Measurements from ENCODE around the gene VSX2.

VSX2 gene

GRCh38 chr14:74286736-74287135 is 47.5 kb downstream of the VSX2 start (continued):
- TF ChIP-seq ZNF701 (tag by site-specific recombination; IDR thresholded peaks at IDR 0.05) (no peak), ZNF792 (tag by site-specific recombination; IDR thresholded peaks at IDR 0.05) (no peak), ZSCAN23 (tag by site-specific recombination; IDR thresholded peaks at IDR 0.05) (no peak), ZBTB26 (tag by site-specific recombination; optimal IDR thresholded peaks at IDR 0.05) (no peak), ZSCAN18 (tag by site-specific recombination; IDR thresholded peaks at IDR 0.05) (no peak)

DNA sequence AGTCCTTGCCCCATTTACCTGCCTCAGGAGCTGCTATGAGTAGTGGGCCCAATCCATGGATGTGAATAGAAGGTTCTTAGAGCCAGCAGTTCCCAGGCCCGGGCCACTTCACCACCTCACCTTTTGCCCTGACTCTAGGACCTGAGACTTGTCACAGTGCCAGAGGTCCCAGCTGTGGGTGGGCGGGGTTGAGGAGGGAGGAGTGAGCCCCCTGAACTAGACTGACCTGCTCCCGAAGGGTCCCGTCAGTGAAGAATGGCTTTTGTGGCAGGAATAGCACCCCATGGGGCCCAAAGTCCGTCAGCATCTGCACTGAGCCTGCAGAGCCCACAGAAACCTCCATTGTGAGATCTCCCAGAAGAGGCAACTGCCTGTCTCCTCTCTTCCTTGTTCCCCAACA is 50.6 kb downstream of the VSX2 start:
- Histone ChIP-seq H3K36me3 (ENCODE audit: control insufficient read depth in 2 of 2, insufficient read depth in 1 of 2, low read length in 2 of 2) (peaks cover 9 to 94% of the 10 kb centered on the region in 2 experiments; a peak in 2 of 3 replicates), H3K4me3 (ENCODE audit: low read depth, low read length) (no peak overlapping the region), H3K9me3 (ENCODE audit: control insufficient read depth, insufficient read depth, low read depth, low read length) (no peaks in the 10 kb centered on the region), H3K4me1 (ENCODE audit: control insufficient read depth, insufficient read depth, low read length) (no peaks in the 10 kb centered on the region), H3K27ac (ENCODE audit: extremely low read depth, low read depth, low read length) (no peak overlapping the region)
- ChIA-PET POLR2A (no interaction called here), CTCF (interaction anchor here (0.6 to 0.7 kb wide), 2 partner anchors 48 to 561 kb away, joined by 3 read pairs; no protein-coding TSS in a partner anchor)
- TF ChIP-seq ZNF639 (tag by site-specific recombination; IDR thresholded peaks at IDR 0.05) (no peak), ZNF629 (tag by site-specific recombination; IDR thresholded peaks at IDR 0.05) (no peak), PRDM1 (tag by site-specific recombination; IDR thresholded peaks at IDR 0.05) (no peak), ZBTB26 (tag by site-specific recombination; optimal IDR thresholded peaks at IDR 0.05) (no peak), ZNF501 (tag by site-specific recombination; IDR thresholded peaks at IDR 0.05) (no peak), ZNF433 (tag by site-specific recombination; IDR thresholded peaks at IDR 0.05; ENCODE audit: low read depth) (no peak), ZBTB21 (tag by site-specific recombination; IDR thresholded peaks at IDR 0.05) (no peak), ZNF114 (tag by site-specific recombination; IDR thresholded peaks at IDR 0.05) (no peak), ZBTB20 (tag by site-specific recombination; IDR thresholded peaks at IDR 0.05) (no peak), ZNF112 (tag by site-specific recombination; IDR thresholded peaks at IDR 0.05) (no peak), SP2 (tag by site-specific recombination; IDR thresholded peaks at IDR 0.05) (no peak)

DNA sequence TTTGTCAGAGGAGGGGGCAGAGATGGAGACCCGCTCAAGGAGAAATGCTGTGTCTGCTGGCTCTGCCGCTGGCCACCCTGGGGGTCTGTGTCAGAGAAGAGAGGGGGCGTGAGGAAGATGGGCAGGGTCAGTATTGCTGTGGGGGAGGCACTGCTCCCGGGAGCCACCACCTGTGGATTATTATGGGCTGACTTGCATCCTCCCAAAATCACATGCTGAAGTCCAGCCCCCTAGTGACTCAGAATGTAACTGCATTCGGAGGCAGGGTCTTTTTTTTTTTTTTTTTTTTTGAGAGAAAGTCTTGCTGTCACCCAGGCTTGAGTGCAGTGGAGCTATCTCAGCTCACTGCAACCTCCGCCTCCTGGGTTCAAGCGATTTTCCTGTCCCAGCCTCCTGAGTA is 51.2 kb downstream of the VSX2 start:
- ChIA-PET CTCF (interaction anchor here (0.6 to 1.5 kb wide), 6 partner anchors 12 to 215 kb away, joined by 3 to 5 read pairs (median 3); no protein-coding TSS in a partner anchor), POLR2A (interaction anchor here (0.6 to 0.7 kb wide), 3 partner anchors 58 to 689 kb away, joined by 4 to 8 read pairs (median 4); no protein-coding TSS in a partner anchor)
- Histone ChIP-seq H3K27ac (ENCODE audit: extremely low read depth, low read depth, low read length) (no peak overlapping the region), H3K36me3 (ENCODE audit: control insufficient read depth in 2 of 2, insufficient read depth in 1 of 2, low read length in 2 of 2) (peaks cover 9 to 94% of the 10 kb centered on the region in 2 experiments; a peak in 2 of 3 replicates), H3K9me3 (ENCODE audit: control insufficient read depth, insufficient read depth, low read depth, low read length) (no peaks in the 10 kb centered on the region), H3K4me1 (ENCODE audit: control insufficient read depth, insufficient read depth, low read length) (no peaks in the 10 kb centered on the region), H3K4me3 (ENCODE audit: low read depth, low read length) (no peak overlapping the region)
- TF ChIP-seq SCRT2 (tag by site-specific recombination; IDR thresholded peaks at IDR 0.05) (peak; percentile 83), SCRT1 (tag by site-specific recombination; IDR thresholded peaks at IDR 0.05; ENCODE audit: borderline replicate concordance) (peak; percentile 69; the same call in 1 of the 2 replicates), ZNF623 (tag by site-specific recombination; IDR thresholded peaks at IDR 0.05) (no peak), ZNF394 (tag by site-specific recombination; IDR thresholded peaks at IDR 0.05; ENCODE audit: borderline replicate concordance) (no peak), ZNF423 (tag by site-specific recombination; IDR thresholded peaks at IDR 0.05) (no peak)
- TF ChIP-seq, protein P1, sequence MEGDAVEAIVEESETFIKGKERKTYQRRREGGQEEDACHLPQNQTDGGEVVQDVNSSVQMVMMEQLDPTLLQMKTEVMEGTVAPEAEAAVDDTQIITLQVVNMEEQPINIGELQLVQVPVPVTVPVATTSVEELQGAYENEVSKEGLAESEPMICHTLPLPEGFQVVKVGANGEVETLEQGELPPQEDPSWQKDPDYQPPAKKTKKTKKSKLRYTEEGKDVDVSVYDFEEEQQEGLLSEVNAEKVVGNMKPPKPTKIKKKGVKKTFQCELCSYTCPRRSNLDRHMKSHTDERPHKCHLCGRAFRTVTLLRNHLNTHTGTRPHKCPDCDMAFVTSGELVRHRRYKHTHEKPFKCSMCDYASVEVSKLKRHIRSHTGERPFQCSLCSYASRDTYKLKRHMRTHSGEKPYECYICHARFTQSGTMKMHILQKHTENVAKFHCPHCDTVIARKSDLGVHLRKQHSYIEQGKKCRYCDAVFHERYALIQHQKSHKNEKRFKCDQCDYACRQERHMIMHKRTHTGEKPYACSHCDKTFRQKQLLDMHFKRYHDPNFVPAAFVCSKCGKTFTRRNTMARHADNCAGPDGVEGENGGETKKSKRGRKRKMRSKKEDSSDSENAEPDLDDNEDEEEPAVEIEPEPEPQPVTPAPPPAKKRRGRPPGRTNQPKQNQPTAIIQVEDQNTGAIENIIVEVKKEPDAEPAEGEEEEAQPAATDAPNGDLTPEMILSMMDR (tag by site-specific recombination; IDR thresholded peaks at IDR 0.05), result 0 out of 2 replicates have a peak, but pooled peaks have one; percentile 32
